ENCODE data around the gene NT5DC3.

The NT5DC3 gene

DNA sequence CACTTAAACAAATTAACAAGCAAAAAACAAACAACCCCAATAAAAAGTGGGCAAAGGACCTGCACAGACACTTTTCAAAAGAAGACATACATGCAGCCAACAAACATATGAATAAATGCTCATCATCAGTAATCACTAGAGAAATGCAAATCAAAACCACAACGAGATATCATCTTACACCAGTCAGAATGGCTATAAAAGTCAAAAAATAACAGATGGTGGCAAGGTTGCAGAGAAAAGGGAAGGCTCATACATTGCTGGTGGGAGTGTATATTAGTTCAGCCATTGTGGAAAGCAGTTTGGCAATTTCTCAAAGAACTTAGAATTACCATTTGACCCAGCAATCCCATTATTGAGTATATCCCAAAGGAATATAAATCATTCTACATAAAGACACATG, 34.6 kb upstream of the NT5DC3 start:
- no peaks in the 10 kb centered on the region for H3K27me3 Mint-ChIP-seq
- no peaks in the 10 kb centered on the region for H3K4me1 Mint-ChIP-seq
- peaks cover 4% of the 10 kb centered on the region for H3K36me3 Mint-ChIP-seq (ENCODE audit: insufficient read depth)
- ATAC-seq (replicated peaks; ENCODE audit: extremely low read depth, poor library complexity, severe bottlenecking) (no peak), DNase-seq (ENCODE audit: low spot score in 2 of 2) (no peak)
- no peak overlapping the region for H3K4me3 Mint-ChIP-seq
- no peaks in the 10 kb centered on the region for H3K9me3 Mint-ChIP-seq
- no peak overlapping the region for H3K27ac Mint-ChIP-seq (ENCODE audit: low read depth)

DNA sequence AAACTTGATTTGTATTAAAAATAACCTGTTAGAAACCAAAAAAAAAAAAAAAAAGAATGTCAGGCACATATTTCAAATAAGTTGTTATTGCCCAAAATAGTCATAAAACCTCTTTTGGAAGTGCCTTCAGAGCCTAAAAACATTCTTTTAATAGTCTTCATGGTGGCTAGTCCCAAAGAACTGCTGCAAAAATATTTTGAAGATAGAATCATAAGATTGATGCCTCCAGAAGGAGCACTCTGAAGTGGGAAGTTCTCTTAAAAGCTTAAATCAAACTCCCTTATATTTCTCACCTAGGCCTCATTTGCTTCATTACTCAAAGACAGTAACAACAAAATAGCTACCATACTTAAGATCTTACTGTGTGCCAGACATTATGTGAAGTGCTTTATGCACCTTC, 27.2 kb upstream of the NT5DC3 start:
- DNase-seq (ENCODE audit: low spot score in 2 of 2) = no peak
- no peaks in the 10 kb centered on the region for H3K4me1 Mint-ChIP-seq
- ATAC-seq (replicated peaks; ENCODE audit: extremely low read depth, poor library complexity, severe bottlenecking) = no peak
- no peak overlapping the region for H3K27ac Mint-ChIP-seq (ENCODE audit: low read depth)
- H3K9me3 Mint-ChIP-seq = no peaks in the 10 kb centered on the region
- peaks cover 4% of the 10 kb centered on the region for H3K36me3 Mint-ChIP-seq (ENCODE audit: insufficient read depth)
- no peaks in the 10 kb centered on the region for H3K27me3 Mint-ChIP-seq
- H3K4me3 Mint-ChIP-seq = no peak overlapping the region

- DNase-seq (ENCODE audit: low spot score in 2 of 2) (no peak), ATAC-seq (replicated peaks; ENCODE audit: extremely low read depth, poor library complexity, severe bottlenecking) (no peak)
- Mint-ChIP-seq H3K4me1 (no peaks in the 10 kb centered on the region), H3K27me3 (no peaks in the 10 kb centered on the region), H3K36me3 (ENCODE audit: insufficient read depth) (no peaks in the 10 kb centered on the region), H3K4me3 (no peak overlapping the region), H3K27ac (ENCODE audit: low read depth) (no peak overlapping the region), H3K9me3 (no peaks in the 10 kb centered on the region)
Measured at GRCh38 chr12:103865151-103865730, 24.2 kb upstream of the NT5DC3 start.

- no peaks in the 10 kb centered on the region for H3K9me3 Mint-ChIP-seq
- ATAC-seq (replicated peaks; ENCODE audit: extremely low read depth, poor library complexity, severe bottlenecking) (no peak), DNase-seq (ENCODE audit: low spot score in 2 of 2) (no peak)
- H3K27me3 Mint-ChIP-seq = no peaks in the 10 kb centered on the region
- no peaks in the 10 kb centered on the region for H3K36me3 Mint-ChIP-seq (ENCODE audit: insufficient read depth)
- H3K4me3 Mint-ChIP-seq = no peak overlapping the region
- no peaks in the 10 kb centered on the region for H3K4me1 Mint-ChIP-seq
- no peak overlapping the region for H3K27ac Mint-ChIP-seq (ENCODE audit: low read depth)
Measured at GRCh38 chr12:103864710-103865109, 23.7 kb upstream of the NT5DC3 start.

- Mint-ChIP-seq H3K27ac (ENCODE audit: low read depth) (no peak overlapping the region), H3K27me3 (no peaks in the 10 kb centered on the region), H3K36me3 (ENCODE audit: insufficient read depth) (no peaks in the 10 kb centered on the region), H3K9me3 (no peaks in the 10 kb centered on the region), H3K4me1 (no peaks in the 10 kb centered on the region), H3K4me3 (no peak overlapping the region)
- ATAC-seq (replicated peaks; ENCODE audit: extremely low read depth, poor library complexity, severe bottlenecking) = no peak
- DNase-seq (ENCODE audit: low spot score in 2 of 2) = no peak
Measured at GRCh38 chr12:103858953-103859601, 18.0 kb upstream of the NT5DC3 start.

DNA sequence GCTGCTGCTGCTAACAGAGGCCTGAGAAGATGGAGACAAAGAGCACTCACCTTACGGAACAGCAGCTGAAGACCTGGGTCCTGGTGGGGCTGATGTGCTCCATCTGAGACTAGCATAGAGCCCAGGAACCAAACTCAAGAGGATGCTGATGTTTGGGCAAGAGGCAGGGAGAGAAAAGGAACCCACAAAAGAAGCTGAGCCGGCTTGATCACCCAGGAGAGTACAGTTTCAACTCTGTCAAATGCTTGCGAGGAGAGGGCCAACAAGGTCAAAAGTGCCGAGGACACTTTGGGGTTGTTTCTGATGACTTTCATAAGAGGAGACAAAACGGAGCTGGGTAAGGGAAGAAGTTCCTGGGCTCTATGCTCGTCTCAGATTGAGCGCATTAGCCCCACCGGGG, 17.3 kb upstream of the NT5DC3 start:
- H3K36me3 Mint-ChIP-seq (ENCODE audit: insufficient read depth) = no peaks in the 10 kb centered on the region

GRCh38 chr12:103857164-103857563, 16.1 kb upstream of the NT5DC3 start:
- Mint-ChIP-seq H3K27me3 (no peaks in the 10 kb centered on the region), H3K36me3 (ENCODE audit: insufficient read depth) (no peaks in the 10 kb centered on the region), H3K9me3 (no peaks in the 10 kb centered on the region), H3K4me3 (no peak overlapping the region), H3K4me1 (no peaks in the 10 kb centered on the region), H3K27ac (ENCODE audit: low read depth) (no peak overlapping the region)
- ATAC-seq (replicated peaks; ENCODE audit: extremely low read depth, poor library complexity, severe bottlenecking) = no peak
- DNase-seq (ENCODE audit: low spot score in 2 of 2) = no peak

More for the DNA sequence above, 17.3 kb upstream of the NT5DC3 start:
- Mint-ChIP-seq H3K4me3 (no peak overlapping the region), H3K27ac (ENCODE audit: low read depth) (no peak overlapping the region), H3K9me3 (no peaks in the 10 kb centered on the region), H3K27me3 (no peaks in the 10 kb centered on the region), H3K4me1 (no peaks in the 10 kb centered on the region)
- DNase-seq (ENCODE audit: low spot score in 2 of 2) = no peak
- ATAC-seq (replicated peaks; ENCODE audit: extremely low read depth, poor library complexity, severe bottlenecking) = no peak

GRCh38 chr12:103855896-103856657, 15.0 kb upstream of the NT5DC3 start:
- H3K9me3 Mint-ChIP-seq = no peaks in the 10 kb centered on the region
- ATAC-seq (replicated peaks; ENCODE audit: extremely low read depth, poor library complexity, severe bottlenecking) (no peak), DNase-seq (ENCODE audit: low spot score in 2 of 2) (no peak)
- H3K36me3 Mint-ChIP-seq (ENCODE audit: insufficient read depth) = no peaks in the 10 kb centered on the region
- H3K27ac Mint-ChIP-seq (ENCODE audit: low read depth) = no peak overlapping the region
- H3K4me3 Mint-ChIP-seq = no peak overlapping the region
- H3K4me1 Mint-ChIP-seq = no peaks in the 10 kb centered on the region
- no peaks in the 10 kb centered on the region for H3K27me3 Mint-ChIP-seq

DNA sequence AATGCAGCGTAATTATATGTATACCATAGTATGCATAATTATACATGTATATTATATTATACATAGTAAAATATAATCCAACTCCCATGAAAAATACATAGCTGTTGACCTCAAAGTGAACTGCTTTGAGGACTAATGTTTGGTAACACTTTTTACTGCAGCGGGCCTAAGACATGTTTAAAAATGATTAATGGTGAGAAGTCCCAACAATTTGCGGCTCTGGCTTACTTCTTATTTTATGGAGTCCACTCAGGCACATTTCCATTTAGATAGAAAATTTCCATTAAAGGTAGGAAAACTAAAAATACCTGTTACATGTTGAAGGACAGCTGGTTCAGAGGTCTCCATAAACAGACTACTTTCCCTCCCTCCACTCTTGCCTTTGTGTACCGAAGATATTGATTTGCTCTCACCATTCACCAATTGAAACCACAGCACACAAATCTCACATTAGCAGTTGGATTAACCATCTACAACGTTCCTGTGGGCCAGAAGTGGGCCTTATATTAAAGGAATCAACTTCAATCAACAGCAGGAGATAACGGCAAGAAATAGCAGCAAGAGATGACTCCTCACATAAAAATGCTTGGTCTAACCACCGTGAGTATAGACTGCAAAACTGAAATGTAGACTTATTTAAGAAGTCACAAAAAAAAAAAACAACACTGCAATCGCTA, 14.1 kb upstream of the NT5DC3 start:
- no peak for DNase-seq (ENCODE audit: low spot score in 2 of 2)
- no peaks in the 10 kb centered on the region for H3K36me3 Mint-ChIP-seq (ENCODE audit: insufficient read depth)
- H3K4me3 Mint-ChIP-seq = no peak overlapping the region
- no peak overlapping the region for H3K27ac Mint-ChIP-seq (ENCODE audit: low read depth)
- H3K27me3 Mint-ChIP-seq = no peaks in the 10 kb centered on the region
- H3K9me3 Mint-ChIP-seq = no peaks in the 10 kb centered on the region
- no peaks in the 10 kb centered on the region for H3K4me1 Mint-ChIP-seq
- ATAC-seq (replicated peaks; ENCODE audit: extremely low read depth, poor library complexity, severe bottlenecking) = no peak

GRCh38 chr12:103854372-103854973, 13.4 kb upstream of the NT5DC3 start:
- no peaks in the 10 kb centered on the region for H3K36me3 Mint-ChIP-seq (ENCODE audit: insufficient read depth)

DNA sequence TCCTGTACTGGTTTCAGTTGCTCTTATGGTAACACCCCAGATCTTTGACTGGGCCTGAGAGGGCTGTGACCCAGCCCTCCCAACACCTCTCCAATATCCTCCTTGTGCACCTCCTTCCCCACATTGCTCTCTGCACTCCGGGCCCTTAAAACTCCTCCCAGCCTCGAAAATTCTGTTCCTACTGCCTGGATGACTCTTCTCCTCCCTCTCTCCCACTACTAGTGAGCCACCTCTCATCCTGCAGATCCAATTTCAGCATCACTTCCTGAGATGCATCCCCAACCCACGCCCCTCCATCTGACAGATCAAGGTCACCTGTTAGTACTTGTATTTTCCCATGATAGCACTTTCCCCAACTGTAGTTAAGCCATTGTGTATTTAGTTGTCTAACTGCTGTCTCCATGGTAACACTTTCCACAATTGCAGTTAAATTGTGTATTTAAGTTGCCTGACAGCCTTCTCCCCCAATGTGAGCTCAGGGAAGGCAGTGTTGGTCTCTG, 11.5 kb upstream of the NT5DC3 start:
- H3K4me3 Mint-ChIP-seq = no peak overlapping the region
- H3K36me3 Mint-ChIP-seq (ENCODE audit: insufficient read depth) = no peaks in the 10 kb centered on the region
- no peaks in the 10 kb centered on the region for H3K27me3 Mint-ChIP-seq
- H3K4me1 Mint-ChIP-seq = no peaks in the 10 kb centered on the region
- no peak overlapping the region for H3K27ac Mint-ChIP-seq (ENCODE audit: low read depth)
- no peak for DNase-seq (ENCODE audit: low spot score in 2 of 2)
- no peak for ATAC-seq (replicated peaks; ENCODE audit: extremely low read depth, poor library complexity, severe bottlenecking)
- no peaks in the 10 kb centered on the region for H3K9me3 Mint-ChIP-seq

More at GRCh38 chr12:103854372-103854973, 13.4 kb upstream of the NT5DC3 start:
- ATAC-seq (replicated peaks; ENCODE audit: extremely low read depth, poor library complexity, severe bottlenecking) = no peak
- Mint-ChIP-seq H3K9me3 (no peaks in the 10 kb centered on the region), H3K4me3 (no peak overlapping the region), H3K27me3 (no peaks in the 10 kb centered on the region), H3K27ac (ENCODE audit: low read depth) (no peak overlapping the region), H3K4me1 (no peaks in the 10 kb centered on the region)
- DNase-seq (ENCODE audit: low spot score in 2 of 2) = no peak

- no peaks in the 10 kb centered on the region for H3K4me1 Mint-ChIP-seq
- no peaks in the 10 kb centered on the region for H3K9me3 Mint-ChIP-seq
- H3K27ac Mint-ChIP-seq (ENCODE audit: low read depth) = no peak overlapping the region
- no peak overlapping the region for H3K4me3 Mint-ChIP-seq
- DNase-seq (ENCODE audit: low spot score in 2 of 2) (no peak), ATAC-seq (replicated peaks; ENCODE audit: extremely low read depth, poor library complexity, severe bottlenecking) (no peak)
- no peaks in the 10 kb centered on the region for H3K36me3 Mint-ChIP-seq (ENCODE audit: insufficient read depth)
- H3K27me3 Mint-ChIP-seq = no peaks in the 10 kb centered on the region
Measured at GRCh38 chr12:103851127-103851526, 10.1 kb upstream of the NT5DC3 start.
